GM12865 (cell line): Measurements from ENCODE around the gene NODAL.

Source experiments
- DNase-seq: peaks from one replicate; pipeline ENCODE4 v3.0.0; 2010; ENCODE audit warnings: low read depth
- H3K4me3 ChIP-seq: 2 replicates; pipeline ENCODE4 v1.5.1; 2011; ENCODE audit warnings: mild to moderate bottlenecking, low read depth, low read length, control low read depth
- CTCF ChIP-seq: IDR thresholded peaks from 2 replicates; pipeline ENCODE4 v1.5.1; 2011; ENCODE audit warnings: low read length, control low read depth, low read depth, inconsistent platforms; ENCODE audit not compliant: insufficient read depth; ENCODE audit errors: missing control alignments

The NODAL gene

GRCh38 chr10:70399177-70399576 lies 42.3 kb downstream of the NODAL start:
- no peak for DNase-seq
- TF ChIP-seq CTCF: no peak
- H3K4me3 ChIP-seq: no peak overlapping the region

- TF ChIP-seq CTCF: no peak
- H3K4me3 ChIP-seq: no peak overlapping the region
- DNase-seq: no peak
Measured at GRCh38 chr10:70396140-70396539, 45.3 kb downstream of the NODAL start.

GRCh38 chr10:70391654-70392053 lies 49.8 kb downstream of the NODAL start:
- TF ChIP-seq CTCF: no peak
- H3K4me3 ChIP-seq: no peak overlapping the region
- no peak for DNase-seq
